Glutamatergic neuron (in vitro differentiated cells): ENCODE data around the gene SNX20. TPM values are rescaled to one million over a fixed set of nuclear protein-coding genes. Genes with fewer than 3 reads are reported as not detected.

Experiments
- DNase-seq: peaks from one replicate; pipeline ENCODE4 v3.0.0; 2022
- H3K27ac Mint-ChIP-seq: one replicate; pipeline ENCODE4 v1.8.0; 2020; ENCODE audit warnings: mild to moderate bottlenecking, mixed read lengths, inconsistent platforms; ENCODE audit not compliant: unreplicated experiment
- H3K27me3 Mint-ChIP-seq: one replicate; pipeline ENCODE4 v1.8.0; 2020; ENCODE audit warnings: mild to moderate bottlenecking, moderate library complexity, mixed read lengths, inconsistent platforms; ENCODE audit not compliant: unreplicated experiment
- H3K36me3 Mint-ChIP-seq: one replicate; pipeline ENCODE4 v1.8.0; 2020; ENCODE audit warnings: mild to moderate bottlenecking, mixed read lengths, inconsistent platforms; ENCODE audit not compliant: unreplicated experiment
- H3K4me1 Mint-ChIP-seq: one replicate; pipeline ENCODE4 v1.8.0; 2020; ENCODE audit warnings: mild to moderate bottlenecking, low read depth, mixed read lengths, inconsistent platforms; ENCODE audit not compliant: unreplicated experiment
- H3K4me3 Mint-ChIP-seq: one replicate; pipeline ENCODE4 v1.8.0; 2020; ENCODE audit warnings: mild to moderate bottlenecking, mixed read lengths, inconsistent platforms; ENCODE audit not compliant: unreplicated experiment
- H3K9me3 Mint-ChIP-seq: one replicate; pipeline ENCODE4 v1.8.0; 2020; ENCODE audit warnings: mild to moderate bottlenecking, moderate library complexity, mixed read lengths, inconsistent platforms; ENCODE audit not compliant: unreplicated experiment
- CTCF ChIP-seq: fragments of 200-600 bp; sonication (generic); IDR thresholded peaks from one replicate; pipeline ENCODE4 v1.5.0; 2021; ENCODE audit not compliant: partially characterized antibody, unreplicated experiment
- long read RNA-seq: library from polyadenylated mRNA; unstranded; transcript quantifications from one replicate; pipeline ENCODE4 v2.0.0, GENCODE V29; 2020; ENCODE audit not compliant: unreplicated experiment
- total RNA-seq: library from RNA; stranded (reverse); fragmentation: NEBNext Ultra II Directional; extraction: Animal tissue kit (Norgen Biotek cat#: 25700); gene quantifications from one replicate; pipeline ENCODE4 v1.2.1, GENCODE V29; 2021; ENCODE audit not compliant: unreplicated experiment

SNX20 gene
- not detected for total RNA-seq
- long read RNA-seq, result 0 reads

- peaks cover 5% of the 10 kb centered on the region for H3K9me3 Mint-ChIP-seq
- no peak within 1 kb of the TSS for H3K4me3 Mint-ChIP-seq
- H3K27ac Mint-ChIP-seq, result no peak within 1 kb of the TSS
- DNase-seq, result no peak
- TF ChIP-seq CTCF, result no peak
- H3K4me1 Mint-ChIP-seq, result no peaks in the 10 kb centered on the region
- H3K27me3 Mint-ChIP-seq, result peaks cover 3% of the 10 kb centered on the region
- no peaks in the 10 kb centered on the region for H3K36me3 Mint-ChIP-seq
These were observed at the start of gene SNX20 for GRCh38 chr16:50681021-50681885. Gene SNX20, minus strand, starts transcription at chr16:50681312. Its CDS starts 3,786 bp downstream, at chr16:50677526.

DNA sequence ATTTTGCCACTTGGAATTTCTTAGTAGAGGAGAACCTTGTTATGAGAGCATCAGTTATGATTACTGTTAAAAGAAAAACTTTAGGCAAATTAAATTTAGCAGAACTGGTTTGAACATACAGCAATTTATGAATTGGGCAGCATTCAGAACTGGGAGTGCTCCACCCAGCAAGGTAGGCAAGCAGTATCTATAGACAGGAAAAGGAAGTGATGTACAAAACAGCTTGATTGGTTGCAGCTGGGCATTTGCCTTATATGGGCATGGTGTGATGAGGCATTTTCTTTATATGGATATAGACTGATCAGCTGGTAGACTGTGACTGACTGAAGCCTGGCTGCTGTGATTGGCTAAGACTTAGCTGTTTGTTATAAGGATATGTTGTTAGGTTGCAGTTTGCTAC, 43.2 kb upstream of the SNX20 start:
- Mint-ChIP-seq H3K4me3 (no peak overlapping the region), H3K9me3 (peaks cover 3% of the 10 kb centered on the region), H3K27me3 (peaks cover 3% of the 10 kb centered on the region), H3K36me3 (peaks cover 11% of the 10 kb centered on the region), H3K4me1 (no peaks in the 10 kb centered on the region), H3K27ac (no peak overlapping the region)
- no peak for TF ChIP-seq CTCF
- no peak for DNase-seq

GRCh38 chr16:50722960-50723359, 41.8 kb upstream of the SNX20 start:
- no peak for DNase-seq
- H3K4me3 Mint-ChIP-seq, result no peak overlapping the region
- H3K27ac Mint-ChIP-seq, result no peak overlapping the region
- H3K9me3 Mint-ChIP-seq, result no peaks in the 10 kb centered on the region
- H3K36me3 Mint-ChIP-seq, result peaks cover 7% of the 10 kb centered on the region
- H3K27me3 Mint-ChIP-seq, result peaks cover 3% of the 10 kb centered on the region
- no peaks in the 10 kb centered on the region for H3K4me1 Mint-ChIP-seq
- no peak for TF ChIP-seq CTCF

GRCh38 chr16:50722405-50722737, 41.3 kb upstream of the SNX20 start:
- DNase-seq, result no peak
- peaks cover 8% of the 10 kb centered on the region for H3K36me3 Mint-ChIP-seq
- no peaks in the 10 kb centered on the region for H3K4me1 Mint-ChIP-seq
- H3K27me3 Mint-ChIP-seq, result peaks cover 3% of the 10 kb centered on the region
- H3K9me3 Mint-ChIP-seq, result no peaks in the 10 kb centered on the region
- TF ChIP-seq CTCF, result no peak
- H3K27ac Mint-ChIP-seq, result no peak overlapping the region
- H3K4me3 Mint-ChIP-seq, result no peak overlapping the region
